ENCODE results near the gene SLC25A21.

- no peak for TF ChIP-seq GPBP1L1 (CRISPR knock-in tag; IDR thresholded peaks at IDR 0.05)
- TF ChIP-seq ZNF180 (CRISPR knock-in tag; IDR thresholded peaks at IDR 0.05; ENCODE audit: borderline replicate concordance, low read depth), result no peak
- TF ChIP-seq MYC (CRISPR knock-in tag; IDR thresholded peaks at IDR 0.05; ENCODE audit: borderline replicate concordance), result no peak
- no peak for TF ChIP-seq MAFF (IDR thresholded peaks at IDR 0.05; ENCODE audit: low read depth, low read length)
Measured at GRCh38 chr14:36690311-36691040, 481.9 kb downstream of the SLC25A21 start.
